Stimulated activated CD4-positive, alpha-beta T cell treated with anti-CD3 and anti-CD28 coated beads, Interleukin-12 subunit alpha, Interleukin-12 subunit beta, amount 100 ng/mL, for 48 hours (primary cell): ENCODE measurements around the gene IL5.
"Not testable (repeated sequence)": the region's sequence is repeated elsewhere in the genome, so short reads cannot be mapped to it uniquely, and the experiment has no call there.

Experiments
- DNase-seq, 3 donors: peaks; one replicate each; pipeline ENCODE4 v3.0.0-alpha.2; 2020; ENCODE audit warnings: low read depth in 2 of 3, low spot score in 1 of 3

Gene IL5

GRCh38 chr5:132543472-132544201, at the start of gene IL5:
TSS of gene IL5 (minus strand) at chr5:132543522. CDS start at chr5:132543478, 44 bp downstream.
- no peak for DNase-seq

DNA sequence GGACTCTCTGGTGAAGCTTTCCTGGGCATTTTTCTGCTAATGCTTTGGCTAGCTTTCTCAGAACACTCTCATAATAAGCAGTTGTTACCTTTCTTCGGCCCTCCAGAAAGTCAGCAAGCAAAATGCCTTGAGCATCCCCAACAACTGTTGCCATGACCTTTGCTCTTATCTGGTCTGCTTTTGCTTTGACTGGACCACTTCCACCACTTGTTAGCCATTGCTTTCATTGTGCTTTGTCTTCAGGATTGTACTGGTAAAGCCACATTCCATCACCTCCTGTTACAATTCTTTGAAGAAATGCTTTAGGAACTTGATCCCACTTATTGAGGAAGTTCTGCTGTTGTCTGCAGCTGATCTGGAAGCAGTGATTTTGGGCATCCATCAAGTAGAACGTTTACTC, 49.2 kb upstream of the IL5 start:
- DNase-seq: no peak

DNA sequence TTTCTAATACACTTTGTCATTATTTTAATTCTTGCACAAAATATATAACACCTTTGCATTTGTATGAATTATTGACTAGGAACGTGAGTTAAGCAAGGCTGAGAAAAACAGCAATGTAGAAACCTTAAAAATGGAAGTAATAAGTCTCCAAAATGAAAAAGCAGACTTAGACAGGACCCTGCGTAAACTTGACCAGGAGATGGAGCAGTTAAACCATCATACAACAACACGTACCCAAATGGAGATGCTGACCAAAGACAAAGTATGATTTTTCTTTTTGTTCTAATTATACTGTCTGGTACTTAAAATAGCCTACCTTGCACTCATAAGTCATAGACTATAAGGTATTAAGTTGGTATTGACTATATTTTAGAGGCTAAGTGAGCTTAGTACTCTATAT, 47.8 kb upstream of the IL5 start:
- no peak for DNase-seq

DNA sequence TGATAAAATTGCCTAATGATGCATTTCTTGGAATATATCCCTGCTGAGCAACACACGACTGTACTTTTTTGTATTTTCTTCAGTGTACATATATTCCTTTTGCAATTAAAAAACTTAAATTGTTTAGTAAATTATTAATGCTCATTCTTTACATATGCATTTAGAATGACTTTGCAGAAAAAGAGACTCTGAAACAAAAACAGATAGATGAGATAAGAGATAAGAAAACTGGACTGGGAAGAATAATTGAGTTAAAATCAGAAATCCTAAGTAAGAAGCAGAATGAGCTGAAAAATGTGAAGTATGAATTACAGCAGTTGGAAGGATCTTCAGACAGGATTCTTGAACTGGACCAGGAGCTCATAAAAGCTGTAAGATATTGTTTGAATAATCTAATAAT, 46.1 kb upstream of the IL5 start:
- no peak for DNase-seq

DNA sequence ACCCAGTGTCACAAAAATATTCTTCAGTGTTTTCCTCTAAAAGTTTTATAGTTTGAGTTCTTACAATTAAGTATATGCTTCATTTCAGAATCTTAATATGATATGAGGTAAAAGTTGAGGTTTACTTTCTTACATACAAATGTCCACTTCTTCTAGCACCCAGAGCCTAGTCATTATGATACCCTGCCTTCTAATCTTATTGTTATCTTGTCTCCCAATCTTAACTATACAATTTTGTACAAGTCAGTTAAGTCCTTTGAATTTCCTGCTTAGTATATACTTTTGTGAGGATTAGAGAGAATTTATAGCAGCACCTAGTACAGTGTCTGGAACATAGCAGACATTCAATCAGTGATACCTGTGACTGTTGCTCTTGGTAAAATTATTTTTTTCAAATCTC, 42.7 kb upstream of the IL5 start:
- no peak for DNase-seq

DNA sequence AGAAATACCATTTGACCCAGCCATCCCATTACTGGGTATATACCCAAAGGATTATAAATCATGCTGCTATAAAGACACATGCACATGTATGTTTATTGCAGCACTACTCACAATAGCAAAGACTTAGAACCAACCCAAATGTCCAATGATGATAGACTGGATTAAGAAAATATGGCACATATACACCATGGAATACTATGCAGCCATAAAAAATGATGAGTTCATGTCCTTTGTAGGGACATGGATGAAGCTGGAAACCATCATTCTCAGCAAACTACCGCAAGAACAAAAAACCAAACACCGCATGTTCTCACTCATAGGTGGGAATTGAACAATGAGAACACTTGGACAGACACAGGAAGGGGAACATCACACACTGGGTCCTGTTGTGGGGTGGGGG, 41.2 kb upstream of the IL5 start:
- DNase-seq: not testable (repeated sequence)

- DNase-seq: no peak
These were observed 32.8 kb upstream of the IL5 start for GRCh38 chr5:132576123-132576522.

DNA sequence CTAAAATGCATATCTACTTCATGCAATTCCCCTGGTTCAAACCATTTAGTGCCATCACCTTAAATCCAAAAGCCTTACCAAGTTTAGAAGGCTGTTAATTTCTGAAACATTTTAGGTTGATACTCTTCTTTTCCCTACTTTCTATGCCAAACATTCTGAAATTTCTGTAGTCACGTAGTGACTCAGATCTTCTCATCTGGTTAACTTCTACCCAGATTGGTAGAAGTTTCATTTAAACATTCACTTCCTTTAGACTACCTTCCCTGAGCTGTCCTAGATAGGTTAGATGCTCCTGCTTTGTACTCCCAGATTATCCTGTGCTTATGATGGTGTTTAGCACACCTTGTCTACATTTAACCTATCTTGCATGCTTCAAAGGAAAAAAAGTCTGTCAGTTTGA, 23.3 kb upstream of the IL5 start:
- no peak for DNase-seq

- DNase-seq: not testable (repeated sequence)
These were observed 21.2 kb upstream of the IL5 start for GRCh38 chr5:132564555-132564954.

DNA sequence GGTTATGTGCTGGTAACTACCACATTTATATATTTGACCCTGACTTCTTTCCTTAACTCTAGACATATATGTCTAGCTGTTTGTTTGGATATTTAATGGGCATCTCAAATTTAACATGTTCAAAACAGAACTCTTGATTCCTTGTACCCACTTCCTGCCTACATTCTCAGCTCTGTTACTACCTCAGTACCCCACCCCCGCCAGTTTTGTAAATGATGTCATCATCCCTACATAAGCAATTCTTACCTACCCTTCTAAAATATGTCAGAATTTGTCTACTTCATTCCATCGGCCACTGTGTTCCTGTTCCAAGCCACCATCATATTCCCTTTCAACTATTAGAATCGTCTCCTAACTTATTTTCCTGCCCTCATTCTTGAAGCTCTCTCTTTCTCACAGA, 18.3 kb upstream of the IL5 start:
- DNase-seq: no peak

- no peak for DNase-seq
These were observed 16.2 kb upstream of the IL5 start for GRCh38 chr5:132559383-132560060.

DNA sequence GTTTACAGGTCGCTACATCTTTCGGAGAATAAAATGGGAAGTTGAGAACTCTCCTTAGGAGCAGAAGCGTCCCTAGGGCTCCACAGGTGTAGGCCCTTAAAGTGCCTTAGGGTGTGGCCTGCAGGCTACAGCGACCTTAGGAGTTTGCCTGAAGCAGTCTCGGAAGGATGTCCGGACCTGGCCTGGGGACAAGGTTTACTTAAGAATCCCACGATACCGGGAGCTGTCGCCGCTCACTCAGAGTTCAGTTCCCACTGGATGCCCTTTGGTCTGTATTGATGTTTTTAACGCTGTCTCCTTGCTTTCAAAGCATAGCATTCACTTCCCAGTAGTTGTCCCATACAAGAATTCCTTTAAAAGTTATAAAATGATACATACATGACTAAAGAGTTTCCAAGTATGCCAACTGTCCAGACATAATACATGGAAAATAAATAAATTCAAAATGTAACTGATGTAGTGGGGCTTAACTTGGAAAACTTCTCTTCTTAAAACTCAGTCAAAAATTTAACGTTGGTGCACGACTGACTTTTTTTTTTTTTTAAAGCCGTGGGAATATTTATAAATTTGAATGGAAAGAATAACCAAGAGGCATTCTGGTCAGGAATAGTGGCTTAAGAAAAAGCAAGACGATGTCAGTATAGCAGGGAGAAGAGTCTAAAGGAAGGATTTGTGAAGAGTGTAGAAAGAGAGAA, 14.3 kb upstream of the IL5 start:
- DNase-seq: peak in 2 of 3 donors; percentile 11 to 24

DNA sequence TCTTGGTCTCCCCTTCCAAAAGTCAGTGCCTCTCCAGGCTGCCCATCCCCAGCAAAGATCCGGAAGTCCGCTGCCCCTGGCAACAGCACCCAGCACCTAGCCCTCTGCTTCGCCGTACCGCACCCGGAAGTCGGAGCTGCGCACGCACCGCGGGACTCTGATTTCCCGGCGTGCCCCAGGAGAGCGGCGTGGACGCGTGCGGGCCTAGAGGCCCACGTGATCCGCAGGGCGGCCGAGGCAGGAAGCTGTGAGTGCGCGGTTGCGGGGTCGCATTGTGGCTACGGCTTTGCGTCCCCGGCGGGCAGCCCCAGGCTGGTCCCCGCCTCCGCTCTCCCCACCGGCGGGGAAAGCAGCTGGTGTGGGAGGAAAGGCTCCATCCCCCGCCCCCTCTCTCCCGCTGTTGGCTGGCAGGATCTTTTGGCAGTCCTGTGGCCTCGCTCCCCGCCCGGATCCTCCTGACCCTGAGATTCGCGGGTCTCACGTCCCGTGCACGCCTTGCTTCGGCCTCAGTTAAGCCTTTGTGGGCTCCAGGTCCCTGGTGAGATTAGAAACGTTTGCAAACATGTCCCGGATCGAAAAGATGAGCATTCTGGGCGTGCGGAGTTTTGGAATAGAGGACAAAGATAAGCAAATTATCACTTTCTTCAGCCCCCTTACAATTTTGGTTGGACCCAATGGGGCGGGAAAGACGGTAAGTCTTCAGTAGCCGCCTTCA, 13.6 kb upstream of the IL5 start, which contains the start of gene RAD50:
Gene RAD50 (plus strand): TSS at position 215 of the 715 bp plus-strand sequence. CDS start 348 bp downstream, at position 563.
- DNase-seq: peak; percentile 86 to 91 (median 88)

GRCh38 chr5:132556153-132556762, 12.9 kb upstream of the IL5 start:
- DNase-seq: no peak

DNA sequence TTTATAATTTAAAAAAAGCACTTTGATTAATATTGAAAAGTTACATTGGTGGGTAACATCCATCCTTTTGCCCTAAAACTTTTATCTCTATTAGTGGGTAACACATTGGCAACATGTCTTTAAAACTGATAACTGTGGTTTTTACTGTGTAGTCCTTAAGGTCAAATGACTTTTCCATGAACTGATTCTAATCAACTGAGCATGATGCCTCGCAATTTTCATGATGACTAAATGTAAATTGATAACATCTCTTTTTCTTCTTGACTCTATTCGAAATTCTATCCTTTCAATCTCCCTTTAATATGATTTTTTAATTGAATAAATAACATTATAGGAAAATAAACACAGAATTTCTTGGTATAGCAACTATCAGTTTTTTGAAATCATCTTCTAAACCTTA, 6.3 kb upstream of the IL5 start:
- DNase-seq: no peak

- DNase-seq: not testable (repeated sequence)
These were observed 5.5 kb upstream of the IL5 start for GRCh38 chr5:132548834-132549233.

GRCh38 chr5:132547269-132547668, 3.9 kb upstream of the IL5 start:
- no peak for DNase-seq

GRCh38 chr5:132546108-132546507, 2.8 kb upstream of the IL5 start:
- peak; percentile 58 to 64 (median 60) for DNase-seq

GRCh38 chr5:132540764-132541163, 2.6 kb downstream of the IL5 start:
- DNase-seq: no peak

GRCh38 chr5:132540149-132540548, 3.2 kb downstream of the IL5 start:
- DNase-seq: no peak

DNA sequence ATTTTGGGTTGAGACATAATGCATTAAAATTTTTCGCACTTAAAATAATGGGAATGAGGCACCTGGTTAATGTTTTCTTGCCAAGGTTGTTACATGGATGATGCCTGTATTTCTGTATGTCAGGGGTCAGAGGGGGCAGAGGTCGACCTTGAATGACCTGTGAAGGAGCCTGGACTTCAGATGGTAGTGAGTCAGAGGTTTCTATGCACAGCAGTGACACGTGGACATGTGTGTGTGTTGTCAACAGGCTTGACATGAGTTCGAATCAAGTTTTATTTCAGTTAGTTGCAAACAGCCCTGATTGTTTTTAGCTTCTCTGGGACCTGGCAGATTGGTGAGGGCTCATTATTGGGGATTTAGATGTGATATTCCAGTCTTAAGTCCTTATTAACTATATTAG, 3.6 kb downstream of the IL5 start:
- DNase-seq: no peak
